ENCODE measurements around the gene BSX. TPM values are rescaled to one million over a fixed set of nuclear protein-coding genes. Genes with fewer than 3 reads are reported as not detected.
A peak's percentile ranks its signal among the peaks of the same experiment; 100 is the strongest.

The BSX gene
- polyA plus RNA-seq, 1 experiment, result not detected

GRCh38 chr11:123006860-123007542, 25.4 kb upstream of the BSX start:
- ChIA-PET POLR2A (no interaction called here), CTCF (interaction anchor here (2.1 to 2.8 kb wide), 2 partner anchors 14 to 16 kb away, joined by 8 to 11 read pairs; no protein-coding TSS in a partner anchor)
- H3K27me3 ChIP-seq (ENCODE audit: control insufficient read depth, insufficient read depth, low read length), result peaks cover 2% of the 10 kb centered on the region; the same call in 1 of the 2 replicates
- DNase-seq (ENCODE audit: low read depth), result no peak
- no peak overlapping the region for H3K4me3 ChIP-seq (ENCODE audit: low read depth, low read length)
- no peaks in the 10 kb centered on the region for H3K36me3 ChIP-seq (ENCODE audit: control insufficient read depth, insufficient read depth, low read length)
- TF ChIP-seq CTCF (IDR thresholded peaks at IDR 0.05; ENCODE audit: insufficient read depth, low read depth, low read length), result no peak

GRCh38 chr11:123000721-123001120, 19.1 kb upstream of the BSX start:
- Histone ChIP-seq H3K4me3 (ENCODE audit: low read depth, low read length) (no peak overlapping the region), H3K27me3 (ENCODE audit: control insufficient read depth, insufficient read depth, low read length) (0 out of 2 replicates have a peak, but pooled peaks cover 2% of the 10 kb centered on the region), H3K36me3 (ENCODE audit: control insufficient read depth, insufficient read depth, low read length) (no peaks in the 10 kb centered on the region)
- ChIA-PET CTCF (interaction anchor here (1.1 to 3.0 kb wide), 2 partner anchors 20 to 136 kb away, joined by 4 to 16 read pairs; no protein-coding TSS in a partner anchor), POLR2A (no interaction called here)
- TF ChIP-seq CTCF (IDR thresholded peaks at IDR 0.05; ENCODE audit: insufficient read depth, low read depth, low read length), result no peak
- DNase-seq (ENCODE audit: low read depth), result no peak

- POLR2A ChIA-PET, result no interaction called here
- Histone ChIP-seq H3K4me3 (ENCODE audit: low read depth, low read length) (no peak overlapping the region), H3K27me3 (ENCODE audit: control insufficient read depth, insufficient read depth, low read length) (0 out of 2 replicates have a peak, but pooled peaks cover 2% of the 10 kb centered on the region), H3K36me3 (ENCODE audit: control insufficient read depth, insufficient read depth, low read length) (no peaks in the 10 kb centered on the region)
- no peak for TF ChIP-seq CTCF (IDR thresholded peaks at IDR 0.05; ENCODE audit: insufficient read depth, low read depth, low read length)
- DNase-seq (ENCODE audit: low read depth), result peak; percentile 19
- CTCF ChIA-PET, result interaction anchor here (2.0 to 3.0 kb wide), 2 partner anchors 24 to 134 kb away, joined by 7 to 16 read pairs; no protein-coding TSS in a partner anchor
Observed at GRCh38 chr11:122998727-122999366, 17.2 kb upstream of the BSX start.

- DNase-seq (ENCODE audit: low read depth), result no peak
- no peak overlapping the region for H3K4me3 ChIP-seq (ENCODE audit: low read depth, low read length)
- TF ChIP-seq CTCF (IDR thresholded peaks at IDR 0.05; ENCODE audit: insufficient read depth, low read depth, low read length), result no peak
- POLR2A ChIA-PET, result no interaction called here
- peaks cover 3% of the 10 kb centered on the region; the same call in 1 of the 2 replicates for H3K27me3 ChIP-seq (ENCODE audit: control insufficient read depth, insufficient read depth, low read length)
- H3K36me3 ChIP-seq (ENCODE audit: control insufficient read depth, insufficient read depth, low read length), result no peaks in the 10 kb centered on the region
- CTCF ChIA-PET, result interaction anchor here (1.2 kb wide), 2 partner anchors 26 to 131 kb away, joined by 3 to 4 read pairs; no protein-coding TSS in a partner anchor
Observed at GRCh38 chr11:122995526-122995925, 13.9 kb upstream of the BSX start.
